Astrocyte (in vitro differentiated cells and primary cell): ENCODE data around the gene TPM1. TPM values are rescaled to one million over a fixed set of nuclear protein-coding genes. Genes with fewer than 3 reads are reported as not detected.

Experiments
- DNase-seq: peaks from one replicate; pipeline ENCODE4 v3.0.0-alpha.2; 2010; ENCODE audit warnings: low read depth
- FAIRE-seq: peaks from 2 replicates; lab custom pipeline; 2011; peaks lifted over from hg19 to GRCh38; lab: Jason Lieb, UNC
- H2AFZ ChIP-seq: 2 replicates; pipeline ENCODE4 v1.6.0; 2012; ENCODE audit warnings: low read depth, low read length, inconsistent platforms
- H3K27ac ChIP-seq: 2 replicates; pipeline ENCODE4 v1.5.1; 2011; ENCODE audit warnings: low read depth, low read length, inconsistent platforms
- H3K27me3 ChIP-seq: 2 replicates; pipeline ENCODE4 v1.6.0; 2011; ENCODE audit warnings: low read length, inconsistent platforms; ENCODE audit not compliant: insufficient read depth
- H3K36me3 ChIP-seq: 2 replicates; pipeline ENCODE4 v1.5.1; 2011; ENCODE audit warnings: low read length, inconsistent platforms; ENCODE audit not compliant: insufficient read depth
- H3K4me1 ChIP-seq: 2 replicates; pipeline ENCODE4 v1.5.1; 2011; ENCODE audit warnings: low read length, inconsistent platforms; ENCODE audit not compliant: insufficient read depth
- H3K4me2 ChIP-seq: 2 replicates; pipeline ENCODE4 v1.6.0; 2012; ENCODE audit warnings: low read length, inconsistent platforms
- H3K4me3 ChIP-seq: 2 replicates; pipeline ENCODE4 v1.5.1; 2011; ENCODE audit warnings: low read depth, mild to moderate bottlenecking, low read length, inconsistent platforms; ENCODE audit not compliant: insufficient read depth
- H3K79me2 ChIP-seq: 2 replicates; pipeline ENCODE4 v1.6.0; 2012; ENCODE audit warnings: mild to moderate bottlenecking, low read length, inconsistent platforms; ENCODE audit not compliant: insufficient read depth
- H3K9ac ChIP-seq: 2 replicates; pipeline ENCODE4 v1.6.0; 2012; ENCODE audit warnings: mild to moderate bottlenecking, low read length, inconsistent platforms
- H3K9me3 ChIP-seq: 2 replicates; pipeline ENCODE4 v1.5.1; 2012; ENCODE audit warnings: low read depth, mild to moderate bottlenecking, low read length, inconsistent platforms; ENCODE audit not compliant: insufficient read depth
- H4K20me1 ChIP-seq: 2 replicates; pipeline ENCODE4 v1.6.0; 2012; ENCODE audit warnings: low read length, inconsistent platforms; ENCODE audit not compliant: insufficient read depth
- H3K27ac Mint-ChIP-seq: one replicate; pipeline ENCODE4 v1.8.0; 2021; ENCODE audit warnings: mild to moderate bottlenecking, mixed read lengths; ENCODE audit not compliant: unreplicated experiment
- H3K27me3 Mint-ChIP-seq: one replicate; pipeline ENCODE4 v1.8.0; 2021; ENCODE audit warnings: low read depth, mixed read lengths; ENCODE audit not compliant: unreplicated experiment
- H3K36me3 Mint-ChIP-seq: one replicate; pipeline ENCODE4 v1.8.0; 2021; ENCODE audit warnings: low read depth, mixed read lengths; ENCODE audit not compliant: unreplicated experiment
- H3K4me1 Mint-ChIP-seq: one replicate; pipeline ENCODE4 v1.8.0; 2021; ENCODE audit warnings: low read depth, mixed read lengths; ENCODE audit not compliant: unreplicated experiment
- H3K4me3 Mint-ChIP-seq: one replicate; pipeline ENCODE4 v1.8.0; 2021; ENCODE audit warnings: mild to moderate bottlenecking, moderate library complexity, mixed read lengths; ENCODE audit not compliant: unreplicated experiment
- H3K9me3 Mint-ChIP-seq: one replicate; pipeline ENCODE4 v1.8.0; 2021; ENCODE audit warnings: mild to moderate bottlenecking, mixed read lengths; ENCODE audit not compliant: unreplicated experiment
- CTCF ChIP-seq: IDR thresholded peaks from 2 replicates; pipeline ENCODE4 v1.5.1; 2011; ENCODE audit warnings: low read depth, mild to moderate bottlenecking, inconsistent platforms, low read length, moderate library complexity; ENCODE audit not compliant: insufficient read depth
- EZH2 ChIP-seq: IDR thresholded peaks from 2 replicates; pipeline ENCODE4 v1.6.1; 2012; ENCODE audit warnings: mild to moderate bottlenecking, low read length, inconsistent platforms; ENCODE audit not compliant: insufficient read depth
- total RNA-seq: library from RNA; stranded (reverse); gene quantifications from 2 replicates; pipeline ENCODE4 v1.2.1, GENCODE V29; 2021

TPM1 gene
- total RNA-seq, 1 donor from 2014 or later: 2,922 TPM

- H3K9me3 Mint-ChIP-seq: peaks cover 1% of the 10 kb centered on the region
- Histone ChIP-seq H3K4me1 (peaks cover 18% of the 10 kb centered on the region), H3K4me2 (peak overlapping the region; percentile 21), H3K27me3 (no peaks in the 10 kb centered on the region), H3K9me3 (no peaks in the 10 kb centered on the region), H3K79me2 (no peaks in the 10 kb centered on the region), H3K27ac (peak overlapping the region; percentile 77), H2AFZ (peak overlapping the region; percentile 40), H3K36me3 (no peaks in the 10 kb centered on the region), H3K4me3 (no peak overlapping the region), H4K20me1 (no peaks in the 10 kb centered on the region), H3K9ac (peak overlapping the region; percentile 61)
- DNase-seq: no peak
- no peak for FAIRE-seq
- peak overlapping the region; percentile 87 for H3K27ac Mint-ChIP-seq
- TF ChIP-seq EZH2 (no peak), CTCF (no peak)
- peaks cover 28% of the 10 kb centered on the region for H3K4me1 Mint-ChIP-seq
- no peaks in the 10 kb centered on the region for H3K27me3 Mint-ChIP-seq
- H3K36me3 Mint-ChIP-seq: no peaks in the 10 kb centered on the region
- no peak overlapping the region for H3K4me3 Mint-ChIP-seq
Measured at GRCh38 chr15:63088533-63089245, 46.1 kb downstream of the TPM1 start.

- Mint-ChIP-seq H3K27ac (peak overlapping the region; percentile 87), H3K36me3 (no peaks in the 10 kb centered on the region), H3K4me3 (peak overlapping the region; percentile 62), H3K9me3 (no peaks in the 10 kb centered on the region), H3K27me3 (no peaks in the 10 kb centered on the region), H3K4me1 (peaks cover 33% of the 10 kb centered on the region)
- peak; percentile 94 for DNase-seq
- TF ChIP-seq CTCF (no peak), EZH2 (no peak)
- Histone ChIP-seq H3K4me3 (no peak overlapping the region), H3K4me2 (peak overlapping the region; percentile 21), H3K36me3 (no peaks in the 10 kb centered on the region), H3K4me1 (peaks cover 22% of the 10 kb centered on the region), H4K20me1 (no peaks in the 10 kb centered on the region), H3K9ac (peak overlapping the region; percentile 61), H3K9me3 (no peaks in the 10 kb centered on the region), H3K79me2 (no peaks in the 10 kb centered on the region), H3K27me3 (no peaks in the 10 kb centered on the region), H3K27ac (peak overlapping the region; percentile 77), H2AFZ (peak overlapping the region; percentile 40)
- FAIRE-seq: peak; percentile 78
Measured at GRCh38 chr15:63089260-63090043, 46.9 kb downstream of the TPM1 start.
